Osteoblast (primary cell): ENCODE measurements around the gene LCE3D. TPM values are rescaled to one million over a fixed set of nuclear protein-coding genes. Genes with fewer than 3 reads are reported as not detected.
"Not testable (repeated sequence)": the region's sequence is repeated elsewhere in the genome, so short reads cannot be mapped to it uniquely, and the experiment has no call there.

Experiments
- DNase-seq: peaks from one replicate; pipeline ENCODE4 v3.0.0; 2011; ENCODE audit warnings: low spot score, mixed read lengths; ENCODE audit not compliant: insufficient read length; ENCODE audit errors: missing footprints
- H2AFZ ChIP-seq: 2 replicates; pipeline ENCODE4 v1.6.0; 2011; ENCODE audit warnings: mild to moderate bottlenecking, low read length
- H3K27ac ChIP-seq: 2 replicates; pipeline ENCODE4 v1.5.1; 2011; ENCODE audit warnings: mild to moderate bottlenecking, low read depth, low read length, moderate library complexity
- H3K27me3 ChIP-seq: 2 replicates; pipeline ENCODE4 v1.6.0; 2012; ENCODE audit warnings: mild to moderate bottlenecking, control low read depth, inconsistent platforms, low read length, moderate library complexity; ENCODE audit not compliant: insufficient read depth
- H3K36me3 ChIP-seq: 2 replicates; pipeline ENCODE4 v1.5.1; 2011; ENCODE audit warnings: mild to moderate bottlenecking, low read length, control low read depth, moderate library complexity; ENCODE audit not compliant: insufficient read depth
- H3K4me1 ChIP-seq: 2 replicates; pipeline ENCODE4 v1.5.1; 2011; ENCODE audit warnings: mild to moderate bottlenecking, low read length, control low read depth, moderate library complexity; ENCODE audit not compliant: insufficient read depth
- H3K4me2 ChIP-seq: 2 replicates; pipeline ENCODE4 v1.6.0; 2011; ENCODE audit warnings: mild to moderate bottlenecking, low read length; ENCODE audit not compliant: insufficient read depth
- H3K4me3 ChIP-seq: fragments of 200-600 bp; sonication (generic); 3 replicates; pipeline ENCODE4 v1.5.1; 2012; ENCODE audit warnings: mild to moderate bottlenecking, low read length, inconsistent platforms; ENCODE audit not compliant: insufficient read depth
- H3K79me2 ChIP-seq: 2 replicates; pipeline ENCODE4 v1.6.0; 2012; ENCODE audit warnings: mild to moderate bottlenecking, low read length, control low read depth, inconsistent platforms; ENCODE audit not compliant: insufficient read depth
- H3K9me3 ChIP-seq: 2 replicates; pipeline ENCODE4 v1.5.1; 2011; ENCODE audit warnings: low read depth, low read length, control low read depth
- H4K20me1 ChIP-seq: 2 replicates; pipeline ENCODE4 v1.6.0; 2012; ENCODE audit warnings: mild to moderate bottlenecking, low read length, control low read depth; ENCODE audit not compliant: insufficient read depth
- total RNA-seq: library from RNA; depleted of rRNA; stranded (reverse); fragments of >200 nt; gene quantifications from 2 replicates; pipeline ENCODE4 v1.2.3, GENCODE V29; 2012
- TF ChIP-seq, protein P1 (sequence below): IDR thresholded peaks from 2 replicates; pipeline ENCODE4 v1.5.1; 2011; ENCODE audit warnings: mild to moderate bottlenecking, low read depth, low read length, moderate library complexity; ENCODE audit errors: extremely low read depth

LCE3D gene
- total RNA-seq, 1 donor, result not detected

DNA sequence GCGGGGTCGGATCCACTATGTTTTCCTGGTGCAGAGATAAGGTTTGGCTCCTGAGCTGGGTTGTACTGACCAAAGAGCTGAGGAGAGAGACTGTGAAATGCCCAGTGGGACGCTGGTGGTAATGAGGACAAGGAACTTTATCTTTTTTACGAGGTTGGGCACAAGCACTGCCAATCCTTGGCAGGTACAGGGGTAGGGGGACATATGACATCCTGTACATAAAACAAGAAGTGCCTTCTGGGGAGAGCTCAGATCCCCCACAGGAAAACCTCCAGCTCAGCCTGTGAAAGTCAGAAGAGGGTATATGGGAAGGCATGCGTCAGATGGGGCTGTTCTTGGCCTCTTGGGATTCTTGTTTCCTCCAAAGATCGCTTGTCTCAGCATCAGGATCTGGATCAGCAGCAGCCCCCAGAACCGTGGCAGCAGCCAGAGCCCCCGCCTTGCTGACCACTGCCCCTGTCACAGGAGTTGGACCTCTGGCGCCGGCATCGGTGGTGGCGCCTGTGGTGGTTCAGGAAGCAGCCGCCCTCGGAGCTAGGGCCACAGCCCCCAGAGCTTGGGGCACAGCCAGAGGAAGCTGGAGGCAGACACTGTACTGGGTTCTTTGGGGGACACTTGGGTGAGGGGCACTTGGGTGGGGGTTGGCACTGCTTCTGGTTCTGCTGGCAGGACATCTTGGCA, 14.6 kb downstream of the LCE3D start:
- Histone ChIP-seq H3K9me3 (no peaks in the 10 kb centered on the region), H3K79me2 (no peaks in the 10 kb centered on the region), H3K36me3 (no peaks in the 10 kb centered on the region), H3K4me3 (no peak overlapping the region), H3K4me2 (no peak overlapping the region), H4K20me1 (no peaks in the 10 kb centered on the region), H3K27me3 (no peaks in the 10 kb centered on the region), H2AFZ (no peak overlapping the region), H3K27ac (no peak overlapping the region), H3K4me1 (no peaks in the 10 kb centered on the region)
- TF ChIP-seq, protein P1, sequence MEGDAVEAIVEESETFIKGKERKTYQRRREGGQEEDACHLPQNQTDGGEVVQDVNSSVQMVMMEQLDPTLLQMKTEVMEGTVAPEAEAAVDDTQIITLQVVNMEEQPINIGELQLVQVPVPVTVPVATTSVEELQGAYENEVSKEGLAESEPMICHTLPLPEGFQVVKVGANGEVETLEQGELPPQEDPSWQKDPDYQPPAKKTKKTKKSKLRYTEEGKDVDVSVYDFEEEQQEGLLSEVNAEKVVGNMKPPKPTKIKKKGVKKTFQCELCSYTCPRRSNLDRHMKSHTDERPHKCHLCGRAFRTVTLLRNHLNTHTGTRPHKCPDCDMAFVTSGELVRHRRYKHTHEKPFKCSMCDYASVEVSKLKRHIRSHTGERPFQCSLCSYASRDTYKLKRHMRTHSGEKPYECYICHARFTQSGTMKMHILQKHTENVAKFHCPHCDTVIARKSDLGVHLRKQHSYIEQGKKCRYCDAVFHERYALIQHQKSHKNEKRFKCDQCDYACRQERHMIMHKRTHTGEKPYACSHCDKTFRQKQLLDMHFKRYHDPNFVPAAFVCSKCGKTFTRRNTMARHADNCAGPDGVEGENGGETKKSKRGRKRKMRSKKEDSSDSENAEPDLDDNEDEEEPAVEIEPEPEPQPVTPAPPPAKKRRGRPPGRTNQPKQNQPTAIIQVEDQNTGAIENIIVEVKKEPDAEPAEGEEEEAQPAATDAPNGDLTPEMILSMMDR, result no peak
- no peak for DNase-seq

DNA sequence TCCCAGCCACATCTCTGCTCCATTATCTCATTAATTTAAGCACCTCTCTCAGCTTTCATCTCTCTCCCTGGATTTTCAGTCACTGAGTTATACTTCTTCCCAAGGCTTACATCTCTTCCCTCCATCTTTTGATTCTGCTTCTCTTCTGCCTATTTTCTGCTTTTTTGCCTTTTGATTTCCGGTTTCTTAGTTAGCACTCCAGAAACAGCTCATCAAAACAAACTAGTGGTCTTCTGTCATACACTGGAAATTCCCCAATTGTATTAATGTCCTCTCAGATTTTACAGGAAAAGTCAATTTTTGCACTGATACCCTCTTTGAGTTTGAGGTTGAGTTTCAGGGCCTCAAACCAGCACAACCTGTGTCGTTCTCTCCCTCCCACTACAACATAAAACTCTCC, 15.2 kb downstream of the LCE3D start:
- no peak for DNase-seq
- Histone ChIP-seq H3K27me3 (no peaks in the 10 kb centered on the region), H3K4me1 (no peaks in the 10 kb centered on the region), H3K4me2 (no peak overlapping the region), H2AFZ (no peak overlapping the region), H3K36me3 (no peaks in the 10 kb centered on the region), H3K27ac (no peak overlapping the region), H3K79me2 (no peaks in the 10 kb centered on the region), H3K4me3 (no peak overlapping the region), H3K9me3 (no peaks in the 10 kb centered on the region), H4K20me1 (no peaks in the 10 kb centered on the region)
- TF ChIP-seq, protein P1, result no peak

DNA sequence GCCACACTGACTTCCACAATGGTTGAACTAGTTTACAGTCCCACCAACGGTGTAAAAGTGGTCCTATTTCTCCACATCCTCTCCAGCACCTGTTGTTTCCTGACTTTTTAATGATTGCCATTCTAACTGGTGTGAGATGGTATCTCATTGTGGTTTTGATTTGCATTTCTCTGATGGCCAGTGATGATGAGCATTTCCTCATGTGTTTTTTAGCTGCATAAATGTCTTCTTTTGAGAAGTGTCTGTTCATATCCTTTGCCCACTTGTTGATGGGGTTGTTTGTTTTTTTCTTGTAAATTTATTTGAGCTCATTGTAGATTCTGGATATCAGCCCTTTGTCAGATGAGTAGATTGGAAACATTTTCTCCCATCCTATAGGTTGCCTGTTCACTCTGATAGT, 32.0 kb downstream of the LCE3D start:
- H2AFZ ChIP-seq, result not testable (repeated sequence)

DNA sequence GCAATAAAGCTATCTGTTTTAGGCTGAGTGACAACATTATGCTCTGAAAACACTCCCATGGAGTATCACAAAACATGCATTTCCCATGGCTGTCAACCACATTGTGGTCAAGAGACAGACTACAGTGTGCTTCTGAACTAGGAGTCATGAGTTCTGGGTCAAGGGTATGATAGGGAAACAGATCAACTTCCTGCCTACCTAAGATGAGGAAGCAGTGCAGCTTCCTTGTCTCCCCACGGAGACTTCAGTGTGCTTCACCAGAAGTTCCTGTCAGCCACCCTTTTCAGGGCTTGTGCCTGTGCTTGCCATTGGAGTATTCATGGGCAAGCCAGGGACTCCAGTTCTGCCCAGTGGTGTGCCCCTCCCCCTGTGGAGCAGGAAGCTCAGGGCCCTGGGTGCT, 33.6 kb downstream of the LCE3D start:
- no peak for DNase-seq
- Histone ChIP-seq H3K4me2 (no peak overlapping the region), H3K27ac (no peak overlapping the region), H3K4me3 (no peak overlapping the region), H4K20me1 (no peaks in the 10 kb centered on the region), H3K4me1 (no peaks in the 10 kb centered on the region), H2AFZ (no peak overlapping the region), H3K79me2 (no peaks in the 10 kb centered on the region), H3K27me3 (no peaks in the 10 kb centered on the region), H3K9me3 (no peaks in the 10 kb centered on the region), H3K36me3 (no peaks in the 10 kb centered on the region)
- TF ChIP-seq, protein P1, result no peak

More for the DNA sequence above, 32.0 kb downstream of the LCE3D start:
- H3K36me3 ChIP-seq, H4K20me1 ChIP-seq, H3K27me3 ChIP-seq, H3K4me2 ChIP-seq, H3K4me1 ChIP-seq, H3K27ac ChIP-seq, DNase-seq, H3K9me3 ChIP-seq, H3K79me2 ChIP-seq, H3K4me3 ChIP-seq: not testable (repeated sequence)
